Ovary (tissue), 3 donors: Measurements from ENCODE around the gene STX18.

Source experiments
- CTCF ChIP-seq, 3 donors: fragments of 450-650 bp in 2 of 3; fragments of 200-600 bp in 1 of 3; IDR thresholded peaks; one replicate each; pipeline versions ENCODE4 v1.5.1 to v1.8.0; 2016 to 2022; ENCODE audit warnings: antibody characterized with exemption in 3 of 3, mild to moderate bottlenecking in 1 of 3
- EP300 ChIP-seq: sonication (generic); formaldehyde crosslinking; IDR thresholded peaks from one replicate; pipeline ENCODE4 v1.6.1; 2017; ENCODE audit warnings: antibody characterized with exemption
- POLR2A ChIP-seq: fragments of 450-650 bp; IDR thresholded peaks from one replicate; pipeline ENCODE4 v1.6.1; 2017; ENCODE audit warnings: antibody characterized with exemption, mild to moderate bottlenecking, moderate library complexity
- donor health status: DM: no; HTN: no; CAD: no.

GRCh38 chr4:4524364-4524763 is 17.5 kb downstream of the STX18 start:
- no peak for TF ChIP-seq POLR2A
- no peak for TF ChIP-seq CTCF (IDR thresholded peaks at IDR 0.05)
- no peak for TF ChIP-seq EP300
